ENCODE measurements around the gene PPFIA1.

The PPFIA1 gene

DNA sequence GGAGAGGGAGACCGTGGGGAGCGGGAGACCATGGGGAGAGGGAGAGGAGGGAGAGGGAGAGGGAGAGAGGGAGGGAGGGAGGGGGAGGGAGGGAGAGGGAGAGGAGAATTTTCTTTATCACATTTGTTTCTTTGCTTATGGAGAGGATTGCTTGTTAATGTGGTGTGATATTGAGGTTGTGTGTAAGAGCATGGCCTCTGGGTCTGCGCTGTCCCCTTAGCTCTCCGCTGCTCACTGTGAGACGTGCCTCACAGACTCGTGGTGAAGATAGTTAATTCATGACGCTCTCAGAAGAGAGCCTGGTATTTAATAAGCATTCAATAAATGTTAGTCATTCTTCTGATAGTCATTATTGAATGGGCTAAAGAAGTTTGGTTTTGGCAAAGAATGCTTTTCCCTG, 26.2 kb downstream of the PPFIA1 start:
- no peak overlapping the region for H3K4me3 ChIP-seq (ENCODE audit: low read depth, low read length)
- TF ChIP-seq, protein P1, sequence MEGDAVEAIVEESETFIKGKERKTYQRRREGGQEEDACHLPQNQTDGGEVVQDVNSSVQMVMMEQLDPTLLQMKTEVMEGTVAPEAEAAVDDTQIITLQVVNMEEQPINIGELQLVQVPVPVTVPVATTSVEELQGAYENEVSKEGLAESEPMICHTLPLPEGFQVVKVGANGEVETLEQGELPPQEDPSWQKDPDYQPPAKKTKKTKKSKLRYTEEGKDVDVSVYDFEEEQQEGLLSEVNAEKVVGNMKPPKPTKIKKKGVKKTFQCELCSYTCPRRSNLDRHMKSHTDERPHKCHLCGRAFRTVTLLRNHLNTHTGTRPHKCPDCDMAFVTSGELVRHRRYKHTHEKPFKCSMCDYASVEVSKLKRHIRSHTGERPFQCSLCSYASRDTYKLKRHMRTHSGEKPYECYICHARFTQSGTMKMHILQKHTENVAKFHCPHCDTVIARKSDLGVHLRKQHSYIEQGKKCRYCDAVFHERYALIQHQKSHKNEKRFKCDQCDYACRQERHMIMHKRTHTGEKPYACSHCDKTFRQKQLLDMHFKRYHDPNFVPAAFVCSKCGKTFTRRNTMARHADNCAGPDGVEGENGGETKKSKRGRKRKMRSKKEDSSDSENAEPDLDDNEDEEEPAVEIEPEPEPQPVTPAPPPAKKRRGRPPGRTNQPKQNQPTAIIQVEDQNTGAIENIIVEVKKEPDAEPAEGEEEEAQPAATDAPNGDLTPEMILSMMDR (IDR thresholded peaks at IDR 0.05; ENCODE audit: borderline replicate concordance, insufficient read depth, low read depth, low read length), result no peak

DNA sequence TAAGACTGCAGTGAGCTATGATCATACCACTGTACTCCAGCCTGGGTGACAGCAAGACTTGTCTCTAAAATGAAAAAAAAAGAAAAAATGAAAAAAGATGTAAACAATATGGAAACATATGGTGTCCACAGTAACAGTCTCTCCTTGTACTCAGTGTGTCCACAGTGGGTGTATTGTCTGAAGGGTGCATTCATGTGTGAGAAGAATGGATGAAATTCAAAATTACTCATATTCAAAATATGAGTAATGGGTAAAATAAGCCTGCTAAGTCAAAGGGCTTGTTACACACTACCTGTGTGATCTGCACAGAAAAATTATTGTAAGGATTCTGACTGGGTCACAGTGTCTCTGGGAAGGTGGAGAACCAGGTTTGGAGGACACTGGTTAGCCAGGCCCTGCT, 26.9 kb downstream of the PPFIA1 start:
- H3K4me3 ChIP-seq (ENCODE audit: low read depth, low read length), result no peak overlapping the region
- TF ChIP-seq, protein P1 (IDR thresholded peaks at IDR 0.05; ENCODE audit: borderline replicate concordance, insufficient read depth, low read depth, low read length), result no peak

DNA sequence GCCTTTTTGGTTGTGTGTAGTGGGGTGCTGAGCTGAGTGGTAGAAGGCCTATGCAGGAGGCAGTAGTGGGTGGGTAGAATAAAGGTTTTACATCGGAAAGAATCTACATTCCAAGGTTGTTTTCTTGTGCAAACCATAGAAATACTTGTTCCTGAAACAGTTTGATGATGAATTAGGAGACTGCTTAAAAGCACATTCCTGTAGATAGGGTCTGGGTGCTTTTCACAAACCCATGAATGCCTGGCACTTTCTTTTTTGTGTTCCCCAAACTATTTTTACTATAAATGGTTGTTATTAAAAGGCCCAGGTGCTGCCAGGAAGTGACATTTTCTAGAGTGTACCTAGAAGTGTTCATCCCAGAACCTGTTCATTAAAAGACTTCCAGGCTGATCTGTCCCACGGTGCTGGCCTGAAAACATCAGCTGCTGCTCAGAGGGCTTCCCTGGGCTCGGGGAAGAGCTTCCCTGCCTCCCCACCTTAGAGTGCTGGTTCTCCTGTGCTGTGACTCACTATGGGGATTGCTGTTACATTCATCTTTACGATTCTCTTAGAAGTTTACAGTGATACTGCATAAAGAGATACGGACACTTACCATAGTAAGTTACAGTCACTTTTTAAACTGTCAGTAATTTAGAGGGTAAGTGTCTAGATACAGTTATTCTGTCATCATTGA, 27.9 kb downstream of the PPFIA1 start:
- no peak overlapping the region for H3K4me3 ChIP-seq (ENCODE audit: low read depth, low read length)
- TF ChIP-seq, protein P1 (IDR thresholded peaks at IDR 0.05; ENCODE audit: borderline replicate concordance, insufficient read depth, low read depth, low read length), result no peak

DNA sequence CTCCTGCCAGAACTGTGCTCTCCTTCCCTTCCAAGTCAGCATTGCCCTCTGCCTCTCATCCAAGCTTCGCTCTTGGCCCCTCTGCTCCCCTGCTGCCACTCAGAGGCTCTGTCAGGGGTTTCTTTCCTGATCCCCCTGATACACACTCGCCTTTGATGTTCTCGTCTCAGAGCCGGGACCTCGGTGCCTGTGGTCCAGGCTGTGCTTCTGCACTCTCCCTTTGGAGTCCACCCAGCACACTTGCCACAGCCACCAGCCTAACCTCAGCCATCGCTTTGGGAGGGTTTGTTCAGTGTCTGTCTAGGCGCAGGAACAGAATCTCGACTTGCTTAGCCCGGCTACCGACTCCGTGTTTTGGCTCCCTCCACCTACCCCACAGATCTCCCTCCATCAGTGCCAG, 29.1 kb downstream of the PPFIA1 start:
- H3K4me3 ChIP-seq (ENCODE audit: low read depth, low read length), result no peak overlapping the region
- TF ChIP-seq, protein P1 (IDR thresholded peaks at IDR 0.05; ENCODE audit: borderline replicate concordance, insufficient read depth, low read depth, low read length), result no peak

DNA sequence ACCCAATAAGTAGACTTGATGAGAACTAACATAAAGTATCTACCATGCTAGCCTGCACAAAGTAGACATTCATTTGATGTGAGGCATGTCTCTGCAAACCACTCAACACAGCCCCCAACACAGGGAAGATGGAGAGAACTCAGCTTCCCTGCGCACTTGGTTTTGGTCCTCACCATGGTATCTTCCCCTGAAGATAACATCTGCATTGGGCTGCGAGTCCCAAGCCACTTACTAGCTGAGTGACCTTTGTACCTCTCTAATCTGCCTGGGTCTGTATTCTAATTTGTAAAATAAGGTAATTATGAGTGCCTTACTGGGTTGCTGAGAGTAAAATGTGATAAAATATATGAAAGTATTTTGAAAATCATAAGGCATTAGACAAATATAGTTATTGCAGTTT, 30.7 kb downstream of the PPFIA1 start:
- TF ChIP-seq, protein P1 (IDR thresholded peaks at IDR 0.05; ENCODE audit: borderline replicate concordance, insufficient read depth, low read depth, low read length), result no peak

DNA sequence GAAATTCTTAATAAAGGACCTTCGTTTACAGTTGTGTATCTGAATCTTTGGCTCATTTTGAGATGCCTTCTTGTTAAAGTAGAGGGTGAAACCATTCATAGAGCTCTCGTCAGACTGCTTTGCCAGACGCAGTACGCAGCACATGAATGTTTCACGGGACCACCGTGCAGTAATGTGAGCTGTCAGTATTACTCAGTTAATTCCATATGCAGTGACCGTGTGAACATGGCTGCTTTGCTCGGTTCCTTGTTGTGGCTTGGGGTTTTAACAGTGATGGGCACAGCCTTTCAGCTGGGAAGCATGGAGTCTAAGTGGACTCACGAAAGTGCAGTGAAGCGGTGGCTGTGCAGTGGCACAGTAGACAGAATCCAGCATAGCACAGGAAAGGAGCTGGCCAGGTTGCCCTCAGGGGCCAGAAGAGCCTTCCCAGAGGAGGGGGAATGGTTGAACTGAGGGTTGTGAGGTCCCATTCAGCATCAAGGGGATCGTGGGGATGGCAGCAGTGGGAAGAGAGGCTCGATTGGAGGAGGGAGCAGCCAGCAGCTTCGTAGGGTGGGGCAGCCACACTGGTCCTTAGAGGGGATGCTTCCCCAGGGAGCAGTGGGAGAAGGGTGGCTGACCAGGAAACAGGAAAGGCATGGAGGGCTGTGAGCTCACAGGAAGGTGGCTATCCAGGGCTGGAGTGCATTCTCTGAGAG, 31.4 kb downstream of the PPFIA1 start:
- TF ChIP-seq, protein P1 (IDR thresholded peaks at IDR 0.05; ENCODE audit: borderline replicate concordance, insufficient read depth, low read depth, low read length), result no peak
- H3K4me3 ChIP-seq (ENCODE audit: low read depth, low read length), result no peak overlapping the region

More for the DNA sequence above, 30.7 kb downstream of the PPFIA1 start:
- H3K4me3 ChIP-seq (ENCODE audit: low read depth, low read length), result no peak overlapping the region

DNA sequence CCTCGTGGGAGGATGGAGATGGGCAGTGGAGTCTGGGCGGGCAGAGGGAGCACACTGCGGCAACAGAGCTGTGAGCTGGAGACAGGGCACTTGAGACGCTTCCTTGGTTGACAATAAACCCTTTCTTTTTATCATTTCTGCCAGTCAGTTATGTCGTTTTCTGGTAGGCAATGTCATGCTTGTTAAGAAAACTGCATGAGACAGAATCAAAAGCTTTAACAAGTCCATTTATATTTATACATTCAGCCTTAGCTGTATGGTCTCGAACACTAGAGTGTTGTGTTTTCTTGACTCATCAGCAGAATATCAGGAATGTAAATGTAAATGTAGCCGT, 31.9 kb downstream of the PPFIA1 start:
- no peak overlapping the region for H3K4me3 ChIP-seq (ENCODE audit: low read depth, low read length)
- TF ChIP-seq, protein P1 (IDR thresholded peaks at IDR 0.05; ENCODE audit: borderline replicate concordance, insufficient read depth, low read depth, low read length), result no peak
